Subcutaneous abdominal adipose tissue (tissue), 5 donors: ENCODE data around the gene SRCAP.

Source experiments
- H3K27ac ChIP-seq: one replicate; pipeline ENCODE4 v1.7.0; 2013; ENCODE audit warnings: low read depth, mild to moderate bottlenecking, inconsistent platforms, low read length, moderate library complexity
- H3K27me3 ChIP-seq, 5 donors: one replicate each; pipeline ENCODE4 v1.7.0; 2013; ENCODE audit warnings: low read length in 5 of 5, inconsistent platforms in 1 of 5; ENCODE audit not compliant: control insufficient read depth in 5 of 5, insufficient read depth in 4 of 5
- H3K36me3 ChIP-seq, 5 donors: one replicate each; pipeline ENCODE4 v1.7.0; 2013; ENCODE audit warnings: low read length in 5 of 5; ENCODE audit not compliant: control insufficient read depth in 5 of 5, insufficient read depth in 5 of 5
- H3K4me1 ChIP-seq, 5 donors: one replicate each; pipeline ENCODE4 v1.7.0; 2013; ENCODE audit warnings: low read length in 5 of 5, mild to moderate bottlenecking in 3 of 5, moderate library complexity in 1 of 5; ENCODE audit not compliant: control insufficient read depth in 5 of 5, insufficient read depth in 5 of 5
- H3K4me3 ChIP-seq, 5 donors: one replicate each; pipeline ENCODE4 v1.7.0; 2013; ENCODE audit warnings: low read length in 5 of 5, low read depth in 1 of 5
- H3K9ac ChIP-seq, 5 donors: one replicate each; pipeline ENCODE4 v1.7.0; 2013; ENCODE audit warnings: low read length in 5 of 5, mild to moderate bottlenecking in 4 of 5, moderate library complexity in 3 of 5
- H3K9me3 ChIP-seq, 5 donors: one replicate each; pipeline ENCODE4 v1.7.0; 2013; ENCODE audit warnings: low read length in 5 of 5; ENCODE audit not compliant: control insufficient read depth in 5 of 5
- donor health status: healthy.
- donor health status: healthy.
- donor health status: healthy.
- donor health status: healthy.
- donor health status: healthy.

Gene SRCAP

GRCh38 chr16:30782486-30783279 lies 83.7 kb downstream of the SRCAP start:
- Histone ChIP-seq H3K27me3 (no peaks in the 10 kb centered on the region), H3K4me3 (no peak overlapping the region), H3K9ac (no peak overlapping the region), H3K36me3 (peaks cover 0 to 30% (median 29%) of the 10 kb centered on the region in 5 donors), H3K4me1 (peaks cover 10 to 36% (median 33%) of the 10 kb centered on the region in 5 donors), H3K9me3 (no peaks in the 10 kb centered on the region), H3K27ac (no peak overlapping the region)

- Histone ChIP-seq H3K36me3 (peaks cover 0 to 30% (median 29%) of the 10 kb centered on the region in 5 donors), H3K9me3 (no peaks in the 10 kb centered on the region), H3K4me3 (no peak overlapping the region), H3K9ac (no peak overlapping the region), H3K4me1 (peaks cover 6 to 36% (median 29%) of the 10 kb centered on the region in 5 donors), H3K27me3 (no peaks in the 10 kb centered on the region), H3K27ac (no peak overlapping the region)
These were observed 84.5 kb downstream of the SRCAP start for GRCh38 chr16:30783280-30784109.

- Histone ChIP-seq H3K27me3 (no peaks in the 10 kb centered on the region), H3K4me3 (no peak overlapping the region), H3K4me1 (peaks cover 4 to 30% (median 23%) of the 10 kb centered on the region in 5 donors), H3K36me3 (peaks cover 0 to 30% (median 29%) of the 10 kb centered on the region in 5 donors), H3K9me3 (no peaks in the 10 kb centered on the region), H3K9ac (no peak overlapping the region), H3K27ac (no peak overlapping the region)
These were observed 85.2 kb downstream of the SRCAP start for GRCh38 chr16:30784215-30784614.

- H3K36me3 ChIP-seq, result peaks cover 0 to 28% (median 26%) of the 10 kb centered on the region in 5 donors
- no peaks in the 10 kb centered on the region for H3K9me3 ChIP-seq
- H3K9ac ChIP-seq, result peak overlapping the region; percentile 48 to 79 (median 74)
- H3K27ac ChIP-seq, result no peak overlapping the region
- H3K27me3 ChIP-seq, result no peaks in the 10 kb centered on the region
- peak overlapping the region; percentile 60 to 91 (median 83) for H3K4me3 ChIP-seq
- H3K4me1 ChIP-seq, result peaks cover 4 to 30% (median 23%) of the 10 kb centered on the region in 5 donors
These were observed 86.4 kb downstream of the SRCAP start for GRCh38 chr16:30785126-30786106.

- H3K4me1 ChIP-seq, result peaks cover 4 to 30% (median 23%) of the 10 kb centered on the region in 5 donors
- peaks cover 0 to 26% (median 25%) of the 10 kb centered on the region in 5 donors for H3K36me3 ChIP-seq
- H3K27me3 ChIP-seq, result no peaks in the 10 kb centered on the region
- H3K9ac ChIP-seq, result peak overlapping the region; percentile 48 to 93 (median 88)
- H3K4me3 ChIP-seq, result peak overlapping the region; percentile 61 to 91 (median 86)
- no peaks in the 10 kb centered on the region for H3K9me3 ChIP-seq
- peak overlapping the region; percentile 75 for H3K27ac ChIP-seq
These were observed 87.4 kb downstream of the SRCAP start for GRCh38 chr16:30786115-30786935.

GRCh38 chr16:30786936-30787612 lies 88.1 kb downstream of the SRCAP start, which contains the start of gene ZNF629:
ZNF629 (minus strand) TSS chr16:30787205; CDS start chr16:30784482, 2,723 bp downstream.
- Histone ChIP-seq H3K27me3 (no peaks in the 10 kb centered on the region), H3K9me3 (no peaks in the 10 kb centered on the region), H3K4me1 (peaks cover 4 to 30% (median 23%) of the 10 kb centered on the region in 5 donors), H3K27ac (peak within 1 kb of the TSS; percentile 75), H3K36me3 (peaks cover 0 to 21% (median 19%) of the 10 kb centered on the region in 5 donors), H3K4me3 (peak within 1 kb of the TSS; percentile 80 to 91 (median 86)), H3K9ac (peak within 1 kb of the TSS; percentile 88 to 93 (median 93))

GRCh38 chr16:30787613-30788378 lies 88.8 kb downstream of the SRCAP start:
- Histone ChIP-seq H3K27ac (peak overlapping the region; percentile 75), H3K27me3 (no peaks in the 10 kb centered on the region), H3K9me3 (no peaks in the 10 kb centered on the region), H3K9ac (peak overlapping the region; percentile 88 to 93 (median 93)), H3K4me1 (peaks cover 4 to 30% (median 23%) of the 10 kb centered on the region in 5 donors), H3K36me3 (peaks cover 0 to 14% (median 12%) of the 10 kb centered on the region in 5 donors), H3K4me3 (peak overlapping the region; percentile 80 to 91 (median 86))
